IPS DF 6.9 (cell line): Measurements from ENCODE around the gene MACROD2.

Experiments used
- DNase-seq: peaks from one replicate; pipeline ENCODE4 v3.0.0-alpha.2; 2013; ENCODE audit warnings: low read depth, low spot score
- H3K27ac ChIP-seq: one replicate; pipeline ENCODE4 v1.5.1; 2013; ENCODE audit warnings: low read length, control low read depth
- H3K27me3 ChIP-seq: 2 replicates; pipeline ENCODE4 v1.6.1; 2013; ENCODE audit warnings: mild to moderate bottlenecking, low read length; ENCODE audit not compliant: control insufficient read depth, insufficient read depth
- H3K36me3 ChIP-seq: 2 replicates; pipeline ENCODE4 v1.6.1; 2013; ENCODE audit warnings: low read length; ENCODE audit not compliant: control insufficient read depth, insufficient read depth
- H3K4me1 ChIP-seq: 2 replicates; pipeline ENCODE4 v1.6.1; 2013; ENCODE audit warnings: low read length; ENCODE audit not compliant: control insufficient read depth, insufficient read depth
- H3K4me3 ChIP-seq: 2 replicates; pipeline ENCODE4 v1.5.1; 2013; ENCODE audit warnings: mild to moderate bottlenecking, low read length
- H3K9me3 ChIP-seq: 2 replicates; pipeline ENCODE4 v1.6.1; 2013; ENCODE audit warnings: low read length, inconsistent platforms; ENCODE audit not compliant: control insufficient read depth, insufficient read depth
- WGBS: extraction: QIAGEN DNeasy Blood & Tissue Kit; methylation state at CpG from one replicate; pipeline ENCODE4 v1.1.7; 2013; ENCODE audit warnings: mixed read lengths, missing lambda C conversion rate; ENCODE audit not compliant: insufficient read length, insufficient coverage; 5-methylcytosine and 5-hydroxymethylcytosine counted together

Gene MACROD2

DNA sequence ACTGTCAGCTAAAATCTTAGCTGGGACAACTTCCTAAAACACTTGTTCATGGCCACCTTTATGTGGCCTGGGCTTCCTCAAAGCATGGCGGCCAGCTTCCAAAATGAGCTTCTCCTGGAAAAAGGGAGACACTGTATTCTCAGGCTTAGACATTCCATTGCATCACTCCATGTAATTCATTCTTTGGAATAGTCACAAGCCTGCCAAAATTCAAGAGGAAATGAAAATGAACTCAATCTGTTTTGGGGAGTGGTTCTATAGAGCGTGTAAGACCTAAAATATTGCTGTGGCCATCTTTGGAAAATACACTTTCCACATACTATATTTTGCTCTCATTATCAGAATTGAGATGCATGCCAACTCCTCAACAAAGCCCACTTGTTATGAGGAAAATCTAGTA is 1890.9 kb downstream of the MACROD2 start:
- peaks cover 3% of the 10 kb centered on the region; the same call in 1 of the 2 replicates for H3K4me1 ChIP-seq
- no peaks in the 10 kb centered on the region for H3K9me3 ChIP-seq
- no peak overlapping the region for H3K4me3 ChIP-seq
- H3K36me3 ChIP-seq = no peaks in the 10 kb centered on the region
- no peaks in the 10 kb centered on the region for H3K27me3 ChIP-seq
- no peak for DNase-seq
- no CpG with 5 or more reads among the region's 2 CpGs for WGBS
- no peak overlapping the region for H3K27ac ChIP-seq

DNA sequence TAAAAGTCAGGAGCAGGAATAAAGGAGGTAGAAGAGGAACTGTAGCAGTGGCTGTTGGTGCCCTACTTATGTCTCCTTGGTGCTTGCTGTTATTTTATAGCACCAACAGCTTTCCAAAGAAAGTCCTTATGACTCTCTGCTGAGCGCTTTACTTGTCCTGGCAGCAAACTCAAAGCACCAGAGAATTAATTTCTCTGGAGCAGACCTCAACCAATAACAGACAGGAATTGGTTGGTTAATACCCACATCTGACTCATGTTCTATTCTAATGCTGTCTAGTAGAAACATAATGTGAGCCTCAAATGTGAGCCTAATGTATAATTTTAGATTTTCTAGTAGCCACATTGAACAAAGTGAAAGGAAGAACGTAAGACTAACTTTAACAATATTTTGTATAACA is 1892.1 kb downstream of the MACROD2 start:
- no CpG with 5 or more reads among the region's 2 CpGs for WGBS
- no peaks in the 10 kb centered on the region for H3K36me3 ChIP-seq
- H3K4me3 ChIP-seq = no peak overlapping the region
- no peaks in the 10 kb centered on the region for H3K27me3 ChIP-seq
- H3K4me1 ChIP-seq = peaks cover 3% of the 10 kb centered on the region; the same call in 1 of the 2 replicates
- DNase-seq = no peak
- no peak overlapping the region for H3K27ac ChIP-seq
- no peaks in the 10 kb centered on the region for H3K9me3 ChIP-seq

DNA sequence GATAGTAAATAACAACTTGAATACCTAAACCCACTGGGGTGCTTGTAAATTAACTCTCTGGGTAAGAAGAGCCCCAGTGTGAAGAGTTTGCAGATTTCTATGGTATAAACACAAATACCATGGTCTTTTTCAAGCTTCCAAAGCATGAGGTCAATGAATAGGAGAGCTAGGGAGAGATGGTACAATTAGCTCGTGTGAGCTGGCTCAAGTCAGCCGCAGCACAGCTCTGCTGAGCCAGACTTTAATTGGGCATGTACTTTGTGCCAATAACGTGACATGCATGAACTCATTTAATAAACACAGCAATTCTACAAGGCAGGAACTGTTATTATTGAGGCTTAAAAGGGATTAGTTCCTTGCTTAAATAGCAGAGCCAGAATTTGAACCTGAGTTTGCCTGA is 1893.7 kb downstream of the MACROD2 start:
- WGBS = no CpG with 5 or more reads among the region's 3 CpGs
- Histone ChIP-seq H3K27ac (no peak overlapping the region), H3K4me3 (no peak overlapping the region), H3K4me1 (peaks cover 3% of the 10 kb centered on the region; the same call in 1 of the 2 replicates), H3K36me3 (no peaks in the 10 kb centered on the region), H3K9me3 (no peaks in the 10 kb centered on the region), H3K27me3 (no peaks in the 10 kb centered on the region)
- DNase-seq = no peak

DNA sequence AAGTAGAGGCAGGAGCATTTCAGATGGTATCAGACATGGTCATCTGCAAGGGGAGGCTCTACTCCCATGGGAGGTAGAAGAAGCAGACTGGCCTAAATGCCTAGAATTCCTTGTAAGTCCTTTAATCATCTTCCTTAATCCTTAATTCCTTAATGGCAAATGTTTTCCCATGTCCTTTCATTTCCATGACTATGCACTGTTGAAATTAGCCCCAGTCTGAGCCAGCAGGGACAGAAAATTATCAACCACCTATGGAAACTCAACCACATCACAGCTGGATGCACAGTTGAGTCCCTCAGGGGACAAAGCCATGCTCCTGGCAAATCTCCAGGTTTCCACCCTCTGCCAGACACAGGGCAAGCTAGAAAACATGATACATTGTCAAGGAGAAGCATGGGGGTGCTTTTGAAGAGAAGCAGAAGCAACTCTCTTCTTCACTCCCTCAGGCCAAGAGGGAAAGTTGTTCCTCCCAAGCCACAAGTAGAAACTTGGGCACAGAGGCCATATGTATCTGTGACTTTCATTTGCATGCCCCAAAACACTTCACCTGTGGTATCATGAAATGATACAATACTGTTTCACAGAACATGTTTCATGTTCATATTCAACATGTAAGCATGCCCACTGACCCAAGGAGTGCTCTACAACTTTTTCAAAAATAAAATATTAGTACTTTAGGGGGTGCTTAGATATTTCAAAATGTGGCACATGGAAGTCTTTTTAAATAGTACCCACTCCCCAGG is 1894.4 kb downstream of the MACROD2 start:
- H3K9me3 ChIP-seq = no peaks in the 10 kb centered on the region
- H3K36me3 ChIP-seq = no peaks in the 10 kb centered on the region
- H3K4me1 ChIP-seq = peaks cover 3% of the 10 kb centered on the region; the same call in 1 of the 2 replicates
- no peak overlapping the region for H3K27ac ChIP-seq
- no peak for DNase-seq
- no peaks in the 10 kb centered on the region for H3K27me3 ChIP-seq
- no peak overlapping the region for H3K4me3 ChIP-seq

DNA sequence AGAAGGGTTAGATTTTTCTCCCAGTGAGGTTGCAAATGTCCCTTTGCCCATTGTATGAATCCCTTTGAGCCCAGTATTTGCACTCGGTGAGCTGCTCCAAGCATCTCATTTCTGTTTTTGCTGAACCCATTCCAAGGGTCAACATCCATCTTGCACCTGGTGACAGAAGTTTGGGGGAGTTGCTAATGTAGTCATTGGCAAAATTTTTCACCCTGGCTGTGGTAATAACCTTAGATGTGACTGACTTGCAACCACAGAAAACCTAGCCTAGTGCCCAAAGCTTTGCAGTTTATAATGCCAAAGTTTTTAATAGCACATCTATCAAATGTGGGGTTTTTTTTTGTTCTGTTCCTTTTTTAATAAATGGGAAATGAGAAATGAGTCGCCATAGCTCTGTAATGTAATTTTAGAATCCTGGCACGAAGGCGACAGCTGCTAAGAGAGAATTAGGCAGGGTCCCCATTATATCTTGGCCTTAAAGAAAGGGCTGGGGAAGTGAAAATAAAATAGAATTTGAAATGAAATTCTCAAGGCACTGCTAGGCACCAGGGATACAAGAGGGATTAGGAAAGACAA is 1895.2 kb downstream of the MACROD2 start:
- no peaks in the 10 kb centered on the region for H3K9me3 ChIP-seq

DNA sequence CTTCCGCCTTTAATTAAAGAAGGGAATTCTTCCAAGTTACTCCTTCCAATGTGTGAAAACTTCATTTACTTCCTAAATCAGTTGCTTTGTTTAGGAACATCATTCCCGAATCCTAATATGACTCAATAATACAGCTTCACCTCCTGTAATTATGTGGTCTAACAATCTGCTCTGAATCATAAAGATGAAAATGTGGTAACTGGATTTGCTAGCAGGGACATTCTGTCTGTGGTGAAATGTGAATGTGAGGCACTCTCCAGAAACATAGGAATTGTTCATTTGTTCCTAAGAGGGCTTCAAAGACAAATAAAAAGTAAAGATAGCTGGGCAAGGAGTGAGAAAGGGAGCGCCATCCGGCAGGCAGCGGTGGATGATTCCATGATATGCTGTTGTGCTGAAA is 1899.8 kb downstream of the MACROD2 start:
- no CpG with 5 or more reads among the region's 5 CpGs for WGBS
- no peaks in the 10 kb centered on the region for H3K36me3 ChIP-seq
- no peak for DNase-seq

More for the DNA sequence above, 1895.2 kb downstream of the MACROD2 start:
- no peaks in the 10 kb centered on the region for H3K36me3 ChIP-seq
- peaks cover 3% of the 10 kb centered on the region; the same call in 1 of the 2 replicates for H3K4me1 ChIP-seq
- H3K27ac ChIP-seq = no peak overlapping the region
- no peaks in the 10 kb centered on the region for H3K27me3 ChIP-seq
- no CpG with 5 or more reads among the region's 4 CpGs for WGBS
- H3K4me3 ChIP-seq = no peak overlapping the region
- no peak for DNase-seq

DNA sequence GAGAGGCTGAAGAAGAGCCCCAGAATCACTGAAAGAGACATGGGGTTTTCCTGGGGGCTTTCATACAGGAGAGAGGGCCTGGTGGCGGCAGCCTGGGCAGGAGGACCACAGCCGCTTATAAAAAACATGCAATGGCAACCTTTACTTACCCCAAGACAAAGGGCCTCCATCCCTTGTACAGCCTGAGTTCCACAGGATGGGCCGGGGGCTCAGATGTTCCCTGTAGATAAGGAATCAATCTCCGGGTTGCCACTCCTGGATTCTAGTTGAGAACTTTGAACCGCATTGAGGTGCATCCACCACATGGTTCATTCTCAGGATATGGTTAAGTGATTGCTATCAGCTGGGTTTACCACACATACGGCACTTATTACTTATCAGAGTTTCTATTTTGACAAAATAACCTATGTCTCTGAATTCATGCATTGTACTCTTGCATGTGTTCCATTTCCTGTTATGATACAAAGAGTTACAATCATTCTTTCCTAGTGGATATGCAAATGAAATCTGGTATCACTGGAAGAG is 1900.3 kb downstream of the MACROD2 start:
- no peak for DNase-seq
- Histone ChIP-seq H3K4me3 (no peak overlapping the region), H3K9me3 (no peaks in the 10 kb centered on the region), H3K4me1 (no peaks in the 10 kb centered on the region), H3K27me3 (no peaks in the 10 kb centered on the region), H3K36me3 (no peaks in the 10 kb centered on the region), H3K27ac (no peak overlapping the region)
- WGBS = no CpG with 5 or more reads among the region's 6 CpGs

More for the DNA sequence above, 1899.8 kb downstream of the MACROD2 start:
- no peaks in the 10 kb centered on the region for H3K27me3 ChIP-seq
- H3K9me3 ChIP-seq = no peaks in the 10 kb centered on the region
- peaks cover 1% of the 10 kb centered on the region; the same call in 1 of the 2 replicates for H3K4me1 ChIP-seq
- no peak overlapping the region for H3K4me3 ChIP-seq
- no peak overlapping the region for H3K27ac ChIP-seq

DNA sequence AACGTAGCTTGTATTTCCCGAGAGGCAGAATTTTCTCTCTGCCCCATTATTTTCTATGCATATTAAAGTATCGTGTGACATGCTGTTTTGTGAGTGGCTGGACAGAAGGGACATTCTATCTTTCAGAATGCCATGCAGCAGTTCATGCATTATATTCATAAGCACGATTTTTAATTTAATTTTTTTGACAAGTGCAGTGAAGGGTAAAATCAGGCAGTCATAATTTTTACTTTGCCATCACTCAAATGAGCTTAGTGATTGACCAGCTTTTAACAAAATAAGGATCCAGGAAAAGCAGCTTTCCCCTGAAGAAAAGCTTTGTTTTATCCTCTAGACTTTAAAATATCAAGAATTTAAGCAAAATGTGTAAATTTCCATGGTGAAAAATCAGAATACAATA is 1904.7 kb downstream of the MACROD2 start:
- Histone ChIP-seq H3K4me3 (no peak overlapping the region), H3K36me3 (no peaks in the 10 kb centered on the region), H3K9me3 (no peaks in the 10 kb centered on the region), H3K27me3 (no peaks in the 10 kb centered on the region), H3K4me1 (no peaks in the 10 kb centered on the region), H3K27ac (no peak overlapping the region)
- WGBS = no CpG with 5 or more reads among the region's 4 CpGs
- no peak for DNase-seq

DNA sequence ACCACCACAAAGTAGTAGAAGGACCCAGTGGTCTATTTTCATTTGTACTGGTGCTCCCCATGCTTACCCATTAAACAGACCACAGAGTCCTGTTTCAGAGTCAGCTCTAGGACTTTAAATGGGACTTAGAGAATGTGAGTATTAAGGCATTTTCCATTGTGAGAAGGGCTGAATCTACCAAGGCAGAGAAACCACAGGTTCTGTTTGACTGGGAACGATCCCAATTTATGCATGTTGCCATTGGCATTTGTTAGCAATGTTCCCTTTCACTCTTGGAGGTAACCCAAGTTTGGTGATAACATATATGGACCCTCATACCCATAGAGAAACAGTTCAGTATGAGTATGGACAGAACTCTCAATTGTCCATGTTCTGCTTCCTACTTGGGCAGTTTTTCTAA is 1905.1 kb downstream of the MACROD2 start:
- Histone ChIP-seq H3K27ac (no peak overlapping the region), H3K4me1 (no peaks in the 10 kb centered on the region), H3K36me3 (no peaks in the 10 kb centered on the region), H3K9me3 (no peaks in the 10 kb centered on the region), H3K27me3 (no peaks in the 10 kb centered on the region), H3K4me3 (no peak overlapping the region)
- DNase-seq = no peak
- no CpG with 5 or more reads among the region's 1 CpG for WGBS

DNA sequence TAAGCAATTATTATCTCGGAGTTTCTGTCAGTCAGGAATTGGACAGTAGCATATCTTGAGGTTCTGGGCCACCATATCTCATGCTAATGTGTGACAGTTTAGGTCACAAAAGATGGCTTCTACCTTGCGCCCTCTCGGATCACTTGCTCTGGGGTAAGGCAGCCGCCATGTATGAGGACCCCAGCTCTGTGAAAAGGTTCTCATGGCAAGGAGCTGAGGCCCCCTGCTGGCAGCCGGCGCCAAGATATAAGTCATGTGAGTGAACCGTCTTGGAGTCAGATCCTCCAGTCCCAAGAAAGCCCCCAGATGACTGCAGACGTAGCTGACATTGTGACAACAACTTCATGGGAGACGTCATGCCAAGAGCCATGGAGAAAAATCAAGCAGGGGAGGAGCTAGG is 1907.2 kb downstream of the MACROD2 start:
- Histone ChIP-seq H3K36me3 (no peaks in the 10 kb centered on the region), H3K4me3 (no peak overlapping the region), H3K27ac (no peak overlapping the region), H3K4me1 (no peaks in the 10 kb centered on the region), H3K27me3 (no peaks in the 10 kb centered on the region), H3K9me3 (no peaks in the 10 kb centered on the region)
- peak; percentile 29 for DNase-seq
- WGBS = no CpG with 5 or more reads among the region's 9 CpGs
